Activated CD4-positive, CD25-positive, alpha-beta regulatory T cell treated with anti-CD3 and anti-CD28 coated beads, Interleukin-2, amount 50 U/mL, for 16 hours (primary cell): ENCODE data around the gene IRAK1.

Experiments used
- DNase-seq: peaks from one replicate; pipeline ENCODE4 v3.0.0-alpha.2; 2020; ENCODE audit warnings: low read depth, low spot score

IRAK1 gene

DNA sequence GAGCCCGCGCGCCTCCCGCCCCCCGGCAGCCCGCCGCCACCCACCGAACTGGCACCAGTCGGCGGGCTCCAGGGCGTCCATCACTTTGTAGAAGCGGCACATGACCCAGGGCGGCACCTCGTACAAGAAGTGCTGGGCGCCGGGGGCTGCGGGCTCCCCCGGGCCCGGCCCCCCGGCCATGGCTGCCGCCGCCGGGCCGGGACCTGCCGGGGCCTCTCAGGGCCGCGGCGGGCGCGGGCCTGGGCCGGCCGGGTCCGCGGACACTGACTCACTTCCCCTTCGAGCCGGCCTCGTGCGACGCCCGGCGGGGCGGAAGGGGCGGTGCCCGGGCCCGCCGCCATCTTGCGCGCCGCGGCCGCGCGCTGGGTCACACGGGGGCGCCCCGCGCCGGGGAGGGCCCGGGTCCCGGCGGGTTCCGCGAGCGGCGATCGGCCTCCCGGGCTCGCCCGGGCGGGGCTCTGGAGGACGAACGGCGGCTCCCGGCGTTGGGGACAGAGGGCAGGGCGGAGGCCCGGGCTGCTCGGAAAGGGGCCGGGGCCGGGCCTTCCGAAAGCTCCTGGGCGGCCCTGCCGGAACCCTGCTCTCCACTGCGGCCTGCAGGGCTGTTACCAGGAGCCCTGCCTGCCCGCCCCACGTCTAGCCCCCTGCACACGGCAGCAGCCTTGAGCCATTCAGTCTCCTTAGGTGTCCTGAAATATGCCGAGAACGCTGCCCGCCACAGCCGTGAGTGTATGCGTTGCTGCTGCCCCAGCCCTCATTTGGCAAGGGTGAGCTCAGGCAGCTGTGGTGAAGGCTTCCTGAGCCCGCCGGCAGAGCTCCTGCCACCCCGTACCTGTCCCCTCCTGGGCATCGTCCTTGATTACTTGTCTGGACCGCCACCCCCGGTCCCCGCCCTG, at the start of gene IRAK1:
Gene IRAK1 (minus strand): TSS at position 270 of the 896 bp plus-strand sequence. CDS start 90 bp downstream, at position 180.
- DNase-seq = peak; percentile 10

DNA sequence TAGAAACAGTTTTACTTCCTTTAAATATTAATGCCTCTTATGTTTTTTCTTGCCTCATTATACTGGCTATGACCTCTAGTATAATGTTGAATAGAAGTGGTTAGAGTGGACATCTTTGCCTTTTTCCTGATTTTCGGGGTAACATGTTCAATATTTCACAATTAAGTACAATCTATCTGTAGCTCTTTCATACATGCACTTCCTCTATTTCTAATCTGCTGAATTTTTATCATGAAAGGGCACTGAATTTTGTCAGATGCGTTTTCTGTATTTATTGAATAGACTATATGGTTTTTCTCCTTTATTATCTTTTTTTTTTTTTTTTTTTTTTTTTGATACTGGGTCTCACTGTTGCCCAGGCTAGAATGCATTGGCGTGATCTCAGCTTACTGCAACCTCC, 48.9 kb upstream of the IRAK1 start:
- DNase-seq = no peak

DNA sequence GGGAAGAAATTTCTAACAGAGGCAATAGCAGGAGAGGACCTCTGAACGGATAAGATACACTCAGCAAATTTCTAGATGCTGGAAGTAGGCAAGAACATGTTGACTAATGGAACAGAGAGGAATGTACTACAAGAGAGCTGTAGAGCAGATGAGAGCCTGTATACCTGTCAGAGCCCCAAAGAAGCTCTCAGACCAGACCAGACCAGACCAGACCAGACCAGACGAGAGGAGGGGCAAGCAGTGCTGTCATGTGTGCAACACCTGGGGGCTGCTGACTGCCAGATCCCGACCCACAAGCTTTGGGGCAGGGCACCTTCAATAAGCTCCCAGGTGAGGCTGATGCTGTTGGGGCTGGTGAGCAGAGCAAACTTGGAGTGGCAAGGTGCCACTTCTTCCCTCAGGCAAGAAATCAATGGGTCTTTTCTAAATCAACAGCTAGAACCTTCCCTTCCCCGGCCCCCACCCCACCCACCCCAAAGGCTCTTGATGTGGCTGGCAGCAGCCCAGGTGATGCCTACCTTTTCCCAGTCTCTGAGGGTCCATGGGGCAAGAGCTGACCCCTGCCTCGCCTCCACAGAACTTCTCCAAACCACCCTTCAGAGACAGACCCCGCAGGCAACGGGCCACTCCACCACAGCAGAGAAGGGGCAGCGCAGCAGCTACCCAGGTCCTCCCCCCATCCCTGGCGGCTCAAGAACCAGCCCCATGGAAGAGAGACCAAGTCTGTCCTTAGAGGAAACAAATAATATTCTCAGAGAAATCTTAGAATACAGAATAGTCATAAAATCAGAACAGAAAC, 45.1 kb upstream of the IRAK1 start:
- no peak for DNase-seq

DNA sequence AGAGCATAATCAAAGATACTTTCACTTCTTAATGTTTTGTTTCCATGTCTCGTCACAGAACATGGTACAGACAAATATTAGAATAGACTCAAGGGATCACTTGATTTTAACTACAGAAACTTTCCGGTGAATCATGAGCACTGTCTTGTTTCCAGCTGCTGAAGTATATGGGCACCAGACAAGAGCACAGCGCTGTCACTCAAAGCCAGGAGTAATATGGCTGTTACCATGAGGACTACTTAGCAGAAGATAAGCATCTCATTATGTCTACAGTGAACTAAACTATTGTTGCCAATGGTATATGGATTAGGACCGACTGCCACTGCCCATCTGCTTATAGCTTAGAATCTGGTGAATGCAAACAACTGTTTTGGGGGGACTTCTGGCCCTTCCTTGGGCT, 43.5 kb upstream of the IRAK1 start:
- no peak for DNase-seq

DNA sequence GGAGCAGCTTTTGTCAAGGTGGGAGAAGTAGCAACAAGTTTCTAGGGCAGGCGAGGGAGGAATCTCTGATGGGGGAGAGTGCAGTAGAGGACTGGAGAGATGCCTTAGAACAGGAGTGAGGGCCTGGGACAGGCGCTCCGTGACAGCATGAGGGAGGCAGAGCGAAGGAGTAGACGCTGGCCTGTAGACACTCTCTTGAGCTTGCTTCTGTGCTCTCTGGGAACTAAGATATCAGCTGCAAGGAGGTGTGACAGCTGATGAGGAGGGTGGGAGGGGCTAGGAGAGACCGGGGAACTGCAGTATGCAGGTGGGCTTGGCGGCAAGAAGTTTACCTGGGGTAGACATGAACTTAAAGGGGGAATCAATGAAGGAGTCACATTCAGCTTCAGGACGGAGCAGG, 42.1 kb upstream of the IRAK1 start:
- no peak for DNase-seq

DNA sequence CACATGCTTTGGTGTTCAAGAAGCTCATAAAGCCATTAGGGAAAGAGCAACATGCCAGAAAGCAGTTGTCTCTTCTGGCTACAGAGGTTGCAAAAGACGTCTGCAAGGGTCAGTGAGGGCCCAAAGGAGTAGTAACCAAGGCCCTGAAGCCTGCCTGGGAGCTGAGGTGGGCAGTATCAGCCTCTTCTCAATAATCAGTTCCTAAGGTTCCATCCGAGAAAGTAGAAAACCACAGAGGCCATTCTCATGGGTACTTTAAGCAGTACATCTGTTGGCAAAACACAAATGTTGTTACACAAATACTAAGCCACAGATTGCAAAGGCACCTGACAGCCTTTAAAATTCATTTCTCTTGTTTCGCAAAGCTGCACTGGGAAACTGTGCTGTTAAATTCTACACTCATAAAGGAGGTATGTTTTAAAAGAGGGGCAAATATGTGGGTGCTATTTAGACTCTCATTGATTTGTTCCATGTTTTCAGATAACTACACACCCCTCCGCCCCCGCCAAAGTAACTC, 40.1 kb upstream of the IRAK1 start:
- DNase-seq = no peak

DNA sequence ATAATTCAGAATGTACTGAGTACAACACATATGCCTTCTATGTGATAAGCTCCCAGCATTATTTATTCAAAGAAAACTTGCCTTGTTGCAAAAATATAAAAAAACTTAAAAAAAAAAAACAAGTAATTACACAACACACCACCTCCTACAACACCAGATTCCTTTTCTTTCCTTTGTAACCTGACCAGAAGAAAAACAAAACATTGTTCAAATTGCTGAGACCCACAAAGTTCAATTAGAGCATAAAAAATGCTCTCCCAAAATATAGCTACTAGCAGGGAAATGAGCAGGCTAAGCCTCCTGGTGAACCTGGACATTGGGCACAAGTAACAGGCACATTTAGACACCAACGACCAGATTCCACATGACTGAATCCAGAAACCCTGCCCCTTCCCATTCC, 39.5 kb upstream of the IRAK1 start:
- no peak for DNase-seq

DNA sequence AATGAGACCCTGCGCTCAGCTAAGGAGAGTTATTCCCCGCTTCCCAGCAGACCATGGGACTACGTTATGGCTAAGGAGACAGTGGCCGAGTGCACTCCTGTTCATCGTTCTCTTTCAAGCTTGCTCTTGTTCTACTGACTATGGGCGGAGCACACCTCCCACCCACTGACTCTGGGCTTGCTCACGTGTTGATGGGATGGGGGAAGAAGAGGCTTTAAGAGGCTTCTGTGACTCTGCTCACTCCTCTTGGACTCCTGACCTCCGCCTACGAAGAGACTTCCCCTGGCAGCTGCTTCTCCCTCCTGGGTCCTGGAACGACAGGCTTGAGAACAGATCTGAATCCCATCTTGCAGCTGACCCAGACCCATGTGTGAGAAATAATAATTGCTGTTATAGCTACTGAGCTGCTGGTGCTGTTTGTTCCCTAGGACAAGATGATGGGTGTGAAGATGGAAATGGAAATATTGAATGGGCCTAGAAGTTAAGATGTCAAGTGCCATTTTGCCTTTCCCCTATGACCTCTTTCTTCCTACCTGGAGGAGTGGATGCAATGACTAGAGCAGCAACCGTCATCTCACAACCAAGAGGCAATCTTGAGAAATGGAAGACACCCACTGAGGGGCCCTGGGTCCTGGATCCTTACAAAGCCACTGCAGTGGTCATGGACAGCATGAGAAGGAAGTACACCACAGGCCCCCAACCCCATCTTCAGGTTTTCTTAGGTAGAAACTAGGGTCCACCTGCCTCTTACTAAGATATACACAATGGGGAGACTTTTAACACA, 38.7 kb upstream of the IRAK1 start:
- DNase-seq = no peak

DNA sequence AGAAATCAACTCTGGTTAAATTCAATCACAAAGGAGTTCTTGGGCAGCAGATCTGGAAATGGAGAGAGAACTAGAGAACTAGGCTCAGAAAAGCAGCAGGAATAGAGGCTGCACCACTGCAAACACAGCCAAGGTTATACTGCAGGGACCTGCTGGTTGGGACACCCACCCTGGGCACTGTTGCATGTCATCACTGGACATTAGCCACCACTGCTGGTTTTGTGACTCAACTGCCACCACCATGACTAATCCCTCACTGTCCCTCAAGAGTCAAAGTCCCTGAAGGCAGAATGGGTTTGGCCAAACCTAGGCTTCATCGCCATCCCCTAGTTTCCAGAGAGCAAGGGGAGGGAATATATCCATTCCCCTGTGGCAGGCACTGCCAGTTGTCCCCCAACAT, 38.1 kb upstream of the IRAK1 start:
- no peak for DNase-seq

DNA sequence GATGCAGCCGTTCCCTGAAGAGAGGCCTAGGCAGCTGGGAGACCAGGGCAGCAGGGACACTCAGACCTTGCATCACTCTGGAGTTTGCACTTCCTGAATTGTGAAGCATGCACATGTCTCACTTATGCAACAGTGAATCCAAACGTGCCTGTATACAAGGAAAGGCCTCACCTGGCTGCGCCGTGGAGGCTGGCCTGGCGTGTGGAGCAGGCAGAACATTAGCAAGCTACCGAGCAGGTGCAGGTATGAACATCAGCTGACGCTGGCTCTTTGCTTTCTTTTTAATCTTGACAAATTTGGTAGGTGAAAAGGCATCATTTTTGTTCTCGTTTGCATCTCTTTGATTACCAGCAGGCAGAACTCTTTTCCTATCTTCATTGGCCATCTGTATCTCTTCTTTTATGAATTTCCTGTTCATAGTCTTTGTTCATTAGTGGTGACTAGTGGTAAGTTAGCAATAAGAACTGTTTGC, 37.1 kb upstream of the IRAK1 start:
- DNase-seq = no peak

DNA sequence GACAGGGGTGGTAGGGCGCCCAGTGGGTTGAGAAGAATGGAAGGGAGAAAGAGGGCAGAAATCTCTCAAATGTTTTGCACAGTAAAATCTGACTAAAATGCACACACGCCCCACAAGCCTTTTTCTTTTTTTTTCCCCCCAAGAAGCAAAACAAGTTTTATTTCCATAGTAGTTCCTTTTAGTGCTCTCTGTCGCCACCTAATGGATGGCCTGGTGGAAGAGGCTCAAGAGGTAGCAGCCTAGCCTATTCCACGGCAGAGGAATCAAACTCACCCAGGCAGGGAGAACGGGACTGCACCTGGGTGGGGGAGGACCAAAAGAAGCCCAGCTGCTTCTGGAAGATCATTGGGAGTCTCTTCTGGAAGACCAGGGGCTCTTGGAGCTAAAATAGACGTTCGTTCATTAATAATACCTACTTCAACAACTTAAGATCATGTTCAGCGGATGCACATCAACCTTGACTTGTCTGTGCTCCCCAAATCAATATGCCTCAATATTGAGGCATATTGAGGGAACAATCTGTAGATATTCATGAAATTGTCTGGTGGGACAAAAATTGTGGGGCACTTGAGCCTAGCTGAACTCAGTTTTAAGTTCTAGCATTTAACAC, 31.6 kb upstream of the IRAK1 start:
- peak; percentile 41 for DNase-seq

DNA sequence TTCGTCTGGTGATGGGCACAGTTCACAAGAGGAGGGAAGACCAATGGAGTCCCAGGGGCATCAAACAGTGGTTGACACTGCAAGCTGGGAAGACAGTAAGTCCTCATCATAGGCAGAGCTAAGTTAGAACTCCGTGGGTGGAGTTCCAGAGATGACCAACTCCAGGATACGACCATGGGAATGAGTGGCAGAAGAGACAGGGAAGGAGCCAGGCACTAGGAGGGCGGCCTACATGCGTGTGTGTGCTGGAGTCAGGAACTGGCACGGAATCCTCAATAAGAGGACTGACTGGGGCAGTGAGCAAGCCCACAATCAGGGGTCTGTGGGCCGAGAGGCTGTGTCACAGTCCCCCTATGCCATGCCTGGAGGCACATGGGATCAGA, 30.4 kb upstream of the IRAK1 start:
- DNase-seq = no peak

DNA sequence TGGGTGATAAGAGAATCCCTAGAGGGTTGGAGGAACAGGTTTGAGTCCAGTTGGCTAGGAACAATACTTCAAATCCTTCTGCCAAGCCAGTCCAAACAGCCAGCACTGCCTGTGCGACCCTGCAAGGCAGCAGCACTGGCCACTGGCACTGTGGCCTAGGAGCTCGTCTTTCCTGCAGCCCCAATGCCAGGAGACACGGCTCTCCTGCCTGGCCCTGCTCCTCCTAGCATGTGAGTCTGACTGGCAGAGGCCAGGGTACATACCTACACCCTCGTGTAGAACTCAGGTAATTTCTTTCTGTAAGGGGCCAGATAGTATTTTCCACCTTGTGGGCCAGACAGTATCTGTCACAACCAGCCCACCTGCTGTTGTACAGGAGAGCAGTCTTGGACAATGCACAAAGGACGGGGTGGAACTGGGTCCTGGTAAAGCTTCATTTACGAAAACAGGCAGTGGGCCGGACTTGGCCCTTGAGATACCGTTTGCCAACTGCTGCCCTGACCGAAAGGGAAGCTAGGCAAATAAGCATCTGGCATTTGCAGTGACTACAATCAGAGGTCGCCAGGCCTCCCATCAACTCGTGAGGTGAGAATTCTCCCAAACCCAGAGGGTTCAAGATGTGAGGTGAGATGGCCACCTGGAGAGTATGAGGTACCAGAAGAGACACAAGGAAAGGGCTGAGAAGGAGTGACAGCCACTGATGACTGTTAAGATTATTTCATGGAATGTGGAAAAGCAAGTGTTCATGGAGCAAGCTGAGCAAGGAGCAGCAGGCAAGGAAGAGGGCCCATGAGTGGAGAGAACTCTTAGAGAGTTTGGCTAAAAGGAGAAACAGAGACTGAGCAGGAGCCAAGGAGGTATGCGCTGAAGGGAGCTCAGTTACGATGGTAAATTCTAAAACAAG, 29.8 kb upstream of the IRAK1 start:
- no peak for DNase-seq

DNA sequence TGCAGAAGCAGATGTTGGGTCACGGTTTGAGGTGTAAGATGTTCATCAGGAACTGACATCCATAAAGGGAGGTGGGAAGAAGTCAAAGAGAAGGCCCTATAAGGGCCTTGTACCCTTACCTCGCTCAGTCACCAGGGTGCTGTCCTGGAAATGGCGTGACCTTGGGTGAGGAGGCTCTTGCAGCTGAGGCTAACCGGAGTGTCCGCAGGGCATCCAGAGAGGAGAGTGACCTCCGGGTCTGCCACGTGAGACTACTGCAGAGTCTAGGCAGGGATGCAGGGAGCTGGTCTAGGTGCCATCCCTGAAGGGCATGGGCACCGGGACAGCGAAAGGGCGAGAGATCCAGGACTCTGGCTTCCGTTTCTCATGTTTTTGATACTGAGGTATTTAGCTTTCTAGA, 28.7 kb upstream of the IRAK1 start:
- no peak for DNase-seq

DNA sequence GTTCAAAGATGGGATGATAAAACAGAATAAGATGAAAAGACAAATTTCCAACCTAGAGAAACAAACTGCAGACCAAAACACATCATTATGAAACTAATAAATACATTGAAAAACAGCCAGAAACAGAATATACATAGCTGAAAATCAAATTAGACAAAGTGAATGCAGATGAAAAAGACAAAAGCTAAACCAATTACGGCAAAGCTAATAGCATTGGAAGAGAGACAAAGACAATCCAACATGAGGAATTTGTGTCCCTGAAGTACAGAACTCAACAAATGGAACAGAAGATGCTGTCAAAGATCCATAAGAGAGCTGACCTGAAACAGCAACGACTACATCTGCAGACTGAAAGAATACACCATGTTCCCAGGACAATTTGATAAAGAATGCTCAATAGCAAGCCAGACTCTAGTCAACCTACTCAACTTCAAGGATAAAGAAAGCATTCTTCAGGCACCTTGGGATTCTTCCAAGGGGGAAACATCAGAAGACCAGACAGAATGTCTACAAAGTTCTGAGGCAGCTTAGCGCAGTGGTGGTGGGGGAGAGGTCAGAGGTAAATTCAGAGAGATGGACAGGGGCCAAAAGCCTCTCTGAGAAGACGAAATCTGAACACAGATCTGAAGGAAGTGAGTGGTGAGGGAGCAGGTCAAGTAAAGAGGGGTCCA, 27.4 kb upstream of the IRAK1 start:
- no peak for DNase-seq

DNA sequence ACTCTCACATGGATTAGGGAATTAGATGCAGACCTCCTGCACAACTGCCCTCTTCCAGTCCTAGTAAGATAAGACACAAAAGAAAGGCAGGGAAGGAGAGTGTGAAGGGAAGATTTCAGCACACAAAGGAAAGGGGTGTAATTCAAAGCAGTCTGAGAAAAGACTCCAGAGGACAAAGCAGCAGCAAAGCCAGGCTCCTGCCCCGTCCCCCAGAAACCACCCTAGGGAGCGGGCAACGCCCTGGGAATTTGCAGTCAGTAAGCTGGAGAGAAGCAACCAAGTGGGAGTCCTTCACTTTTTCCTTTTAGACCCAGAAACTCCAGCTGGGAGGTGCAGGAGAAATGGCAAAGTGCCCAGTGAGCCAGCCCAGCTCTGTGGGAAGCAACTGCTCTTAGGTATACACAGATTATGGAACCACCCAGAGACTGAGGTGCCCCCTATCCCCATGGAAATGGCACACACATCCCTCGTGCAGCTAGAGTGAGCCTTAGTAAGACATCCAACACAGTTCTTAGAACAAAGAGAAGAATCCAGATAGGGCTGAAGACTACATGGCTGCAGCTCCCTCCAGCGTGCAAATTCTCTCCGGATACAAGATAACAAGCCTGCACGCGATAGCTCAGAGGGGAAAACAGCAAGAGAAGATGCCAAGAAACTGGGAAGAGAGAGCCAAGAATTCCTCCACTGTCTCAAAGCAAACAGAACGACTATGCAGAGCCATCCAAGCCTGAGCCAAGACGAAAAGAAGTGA, 26.5 kb upstream of the IRAK1 start:
- no peak for DNase-seq

DNA sequence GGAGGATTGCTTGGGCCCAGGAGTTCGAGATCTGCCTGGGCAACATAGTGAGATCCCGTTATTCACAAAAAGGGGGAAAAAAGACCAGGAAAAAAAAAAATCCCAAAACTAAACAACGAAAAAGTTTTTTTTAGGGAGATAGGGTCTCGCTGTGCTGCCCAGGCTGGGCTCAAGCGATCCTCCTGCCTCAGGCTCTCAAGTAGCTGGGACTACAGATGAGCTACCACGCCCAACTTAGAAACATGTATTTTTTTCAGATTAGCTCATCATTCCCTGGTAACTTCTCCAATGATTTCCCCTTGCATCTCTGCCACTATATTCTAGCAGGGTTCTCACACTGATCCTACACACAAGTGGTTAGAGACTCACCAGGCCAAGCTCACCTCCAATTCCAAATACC, 24.4 kb upstream of the IRAK1 start:
- no peak for DNase-seq

DNA sequence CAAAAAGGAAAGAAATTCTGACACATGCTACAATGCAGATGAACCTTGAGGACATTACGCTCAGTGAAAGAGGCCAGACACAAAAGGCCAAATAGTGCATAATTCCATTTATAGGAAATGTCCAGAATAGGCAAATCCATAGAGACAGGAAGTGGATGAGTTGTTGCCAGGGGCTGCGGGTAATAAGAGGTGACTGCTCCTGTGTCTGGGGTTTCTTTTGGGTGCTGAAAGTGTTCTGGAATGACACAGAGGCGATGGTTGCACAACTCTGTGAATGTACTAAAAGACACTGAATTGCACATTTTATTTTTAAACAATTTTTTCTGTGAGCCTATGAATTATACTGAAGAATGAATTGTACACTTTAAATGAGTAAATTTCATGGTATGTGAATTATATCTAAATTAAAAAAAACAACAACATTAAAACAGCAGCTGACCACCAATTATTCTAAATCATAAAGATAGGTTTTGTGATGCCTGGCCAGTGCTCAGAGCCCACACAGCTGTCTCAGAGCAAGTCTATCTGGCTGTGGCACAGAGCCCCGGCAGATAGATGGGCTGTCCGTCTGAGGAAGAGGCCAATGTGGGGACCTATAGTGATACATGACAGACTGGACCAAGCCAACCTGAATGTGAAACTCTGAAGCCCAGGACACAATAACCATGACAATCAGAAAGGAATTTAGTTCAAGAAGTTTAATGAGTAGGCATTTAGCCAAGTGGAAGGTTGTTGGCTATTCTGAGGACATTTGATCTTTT, 23.5 kb upstream of the IRAK1 start:
- DNase-seq = no peak
